Measurements from ENCODE around the gene CACNA1G.

- TF ChIP-seq CTCF (IDR thresholded peaks at IDR 0.05) = no peak
- no peak for TF ChIP-seq EZH2 (IDR thresholded peaks at IDR 0.05)
Measured at GRCh38 chr17:50661795-50662391, 101.4 kb downstream of the CACNA1G start.
